HG02840 (cell line): ENCODE data around the gene ADCY5.

Experiments used
- ATAC-seq: cut with Tn5 transposase; IDR thresholded peaks from one replicate; pipeline ENCODE4 v1.9.1; 2021; ENCODE audit warnings: mild to moderate bottlenecking, moderate library complexity, moderate number of reproducible peaks; ENCODE audit not compliant: unreplicated experiment, low FRiP score

The ADCY5 gene

GRCh38 chr3:123464211-123464610 lies 15.3 kb upstream of the ADCY5 start:
- ATAC-seq = no peak

GRCh38 chr3:123459862-123460261 lies 11.0 kb upstream of the ADCY5 start:
- no peak for ATAC-seq

- ATAC-seq = no peak
Measured at GRCh38 chr3:123458255-123458654, 9.4 kb upstream of the ADCY5 start.

DNA sequence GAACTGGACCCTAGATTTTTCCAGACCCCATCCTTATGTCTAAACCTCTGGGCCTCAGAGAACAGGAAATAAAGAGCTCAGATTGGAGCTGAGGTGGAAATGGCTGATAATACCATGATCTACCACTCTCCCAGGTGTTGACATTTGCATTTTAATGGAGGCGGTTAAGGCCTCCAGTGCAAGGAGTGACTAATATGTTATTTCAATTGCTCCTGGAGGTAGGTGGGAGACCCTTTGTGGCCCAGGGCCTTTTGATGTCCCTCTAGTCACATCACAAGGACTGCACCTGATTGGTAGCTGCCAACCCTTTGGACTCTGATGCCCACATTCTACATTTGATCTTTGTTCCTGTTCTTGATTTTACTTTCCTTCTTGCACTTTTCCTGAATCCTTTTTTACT lies 9.0 kb upstream of the ADCY5 start:
- ATAC-seq = no peak

GRCh38 chr3:123453675-123454074 lies 4.8 kb upstream of the ADCY5 start:
- no peak for ATAC-seq

DNA sequence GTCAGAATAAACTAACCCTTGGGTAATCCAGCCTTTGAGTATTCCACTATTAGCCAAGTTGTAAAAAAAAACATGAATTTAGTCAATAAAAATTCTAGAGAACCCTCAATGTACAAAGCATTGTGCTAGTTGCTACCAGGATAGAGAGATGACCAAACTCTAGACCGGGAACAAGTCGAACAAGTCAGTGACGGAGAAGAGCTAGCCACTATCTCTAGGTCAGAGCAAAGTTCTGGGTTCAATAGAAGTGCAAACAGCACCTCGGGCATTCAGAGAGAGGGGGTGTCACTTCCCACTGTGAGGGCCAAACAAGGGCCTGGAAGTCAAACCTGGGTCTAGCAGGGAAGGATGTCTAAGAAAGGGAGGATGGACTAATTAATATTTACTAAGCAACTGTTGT lies 2.3 kb upstream of the ADCY5 start:
- no peak for ATAC-seq

DNA sequence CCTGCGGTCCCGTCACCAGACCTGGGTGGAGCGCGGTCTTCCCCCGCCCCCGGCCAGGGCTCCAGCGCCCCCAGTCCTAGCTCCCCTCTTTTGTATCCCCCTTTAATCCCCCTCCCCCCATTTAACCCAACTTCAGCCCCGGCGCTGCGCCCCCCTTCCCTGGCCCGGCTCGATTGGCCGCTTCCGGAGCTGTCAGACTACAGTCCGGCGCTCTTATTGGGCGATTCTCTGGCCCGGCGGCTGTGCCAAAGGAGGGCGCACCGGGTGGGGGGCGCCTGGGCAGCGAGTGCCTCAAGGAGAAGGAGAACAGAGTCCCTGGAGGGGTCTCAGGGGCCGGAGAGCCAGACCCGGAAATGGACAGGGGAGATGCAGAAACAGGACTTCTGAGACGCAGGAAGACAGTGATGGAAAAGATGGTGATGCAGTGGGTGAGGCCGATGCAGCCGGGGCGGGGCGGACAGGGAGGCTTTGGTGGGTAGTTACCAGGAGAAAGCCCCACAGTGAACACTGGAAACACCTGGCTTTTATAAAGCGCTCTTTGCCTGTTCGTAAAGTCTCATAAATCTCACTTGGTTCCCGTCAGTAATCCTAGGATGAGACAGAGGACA lies 1.2 kb upstream of the ADCY5 start:
- ATAC-seq = no peak

- ATAC-seq = no peak
Measured at GRCh38 chr3:123449102-123449996, 459 bp upstream of the ADCY5 start.

- ATAC-seq = no peak
Measured at GRCh38 chr3:123447749-123448517, 957 bp downstream of the ADCY5 start.

GRCh38 chr3:123447416-123447748 lies 1.5 kb downstream of the ADCY5 start:
- ATAC-seq = no peak

- no peak for ATAC-seq
Measured at GRCh38 chr3:123446610-123447109, 2.2 kb downstream of the ADCY5 start.

DNA sequence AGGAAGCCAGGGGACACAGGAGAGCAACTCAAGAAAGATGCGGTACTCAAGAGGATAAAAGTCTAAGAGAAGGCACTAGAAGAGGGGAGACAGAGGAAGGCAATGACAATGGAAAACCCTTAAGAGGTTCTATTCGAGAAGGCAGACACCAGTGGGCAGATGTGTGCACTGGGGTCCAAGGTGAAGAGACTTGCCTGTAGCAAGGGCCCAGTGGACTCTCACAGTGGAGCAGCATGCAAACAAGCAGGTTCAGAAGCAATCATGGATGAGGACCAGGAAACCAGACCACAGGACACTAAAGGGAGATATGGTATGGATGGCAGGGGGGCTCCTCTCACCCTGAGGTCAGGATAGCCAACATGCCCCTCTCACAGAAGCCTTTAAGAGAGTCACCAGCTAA lies 2.7 kb downstream of the ADCY5 start:
- ATAC-seq = no peak

GRCh38 chr3:123445702-123446101 lies 3.2 kb downstream of the ADCY5 start:
- ATAC-seq = no peak

- ATAC-seq = no peak
Measured at GRCh38 chr3:123444744-123445143, 4.1 kb downstream of the ADCY5 start.

GRCh38 chr3:123444023-123444422 lies 4.9 kb downstream of the ADCY5 start:
- no peak for ATAC-seq

DNA sequence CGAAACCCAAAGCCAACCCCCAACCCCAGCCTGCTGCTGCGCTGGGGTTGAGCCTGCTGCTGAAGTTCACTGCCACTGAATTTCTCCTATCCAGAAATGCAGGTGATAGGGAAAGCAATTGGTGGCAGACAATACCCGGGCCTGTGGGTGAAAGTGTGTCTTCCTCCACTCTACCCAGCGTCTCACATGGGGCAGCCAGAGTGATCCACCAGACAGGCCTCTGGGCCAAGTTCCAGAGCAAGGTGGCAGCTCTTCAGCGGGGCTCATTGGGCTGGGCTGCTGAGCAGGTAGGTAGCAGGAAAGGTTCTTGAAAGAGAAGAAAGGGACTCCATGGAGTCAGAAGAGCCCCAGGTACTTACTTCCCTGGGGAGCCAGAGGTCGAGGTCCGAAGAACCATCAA lies 6.0 kb downstream of the ADCY5 start:
- no peak for ATAC-seq

DNA sequence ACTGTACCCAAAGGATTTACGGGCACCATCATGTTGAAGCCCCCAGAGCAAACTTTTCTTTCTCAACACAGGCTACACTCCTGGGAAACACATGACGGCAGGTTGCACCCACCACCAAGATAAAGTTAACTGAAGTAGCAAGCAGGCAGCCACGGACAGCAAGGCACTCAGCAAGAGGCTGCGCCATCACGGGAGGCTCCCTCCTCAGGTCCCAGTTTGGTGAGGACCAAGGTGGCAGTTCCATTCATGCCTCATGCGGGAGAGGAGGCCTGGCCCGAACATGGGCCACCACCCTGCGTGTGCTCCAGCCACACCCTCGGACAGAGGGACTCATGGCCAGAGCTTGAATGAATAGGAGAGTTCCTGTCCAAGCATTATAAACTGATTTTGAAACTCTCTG lies 6.8 kb downstream of the ADCY5 start:
- ATAC-seq = no peak

- ATAC-seq = no peak
Measured at GRCh38 chr3:123439806-123440580, 8.9 kb downstream of the ADCY5 start.

- ATAC-seq = no peak
Measured at GRCh38 chr3:123432832-123433523, 15.9 kb downstream of the ADCY5 start.
